NCI-H2196 treated with DMSO at 0.1 percent for 48 hours (cell line): ENCODE results near the gene EIF6.

Experiments
- DNase-seq: peaks from one replicate; lab custom pipeline; 2025; ENCODE audit not compliant: unreplicated experiment; lab: John Stamatoyannopoulos, UW

The EIF6 gene

DNA sequence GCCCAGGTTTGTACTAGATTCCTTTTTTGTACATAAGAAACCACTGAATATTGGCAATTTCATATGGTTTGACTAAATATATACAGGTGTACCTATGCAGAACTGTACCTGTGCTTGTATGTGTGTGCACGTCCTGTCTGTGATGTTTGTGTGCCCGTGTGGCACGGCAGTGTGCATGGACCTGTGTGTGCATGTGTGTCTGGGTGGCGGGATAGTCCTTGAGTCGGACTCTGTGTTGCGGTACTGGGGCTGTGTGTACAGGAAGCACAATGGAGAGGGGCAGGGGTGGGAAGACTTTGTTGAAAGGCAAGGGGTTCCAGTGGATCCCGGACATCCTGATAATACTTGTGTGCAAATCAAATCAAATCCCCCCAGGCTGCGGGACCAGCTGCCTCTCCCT is 11.1 kb upstream of the EIF6 start:
- no peak for DNase-seq

DNA sequence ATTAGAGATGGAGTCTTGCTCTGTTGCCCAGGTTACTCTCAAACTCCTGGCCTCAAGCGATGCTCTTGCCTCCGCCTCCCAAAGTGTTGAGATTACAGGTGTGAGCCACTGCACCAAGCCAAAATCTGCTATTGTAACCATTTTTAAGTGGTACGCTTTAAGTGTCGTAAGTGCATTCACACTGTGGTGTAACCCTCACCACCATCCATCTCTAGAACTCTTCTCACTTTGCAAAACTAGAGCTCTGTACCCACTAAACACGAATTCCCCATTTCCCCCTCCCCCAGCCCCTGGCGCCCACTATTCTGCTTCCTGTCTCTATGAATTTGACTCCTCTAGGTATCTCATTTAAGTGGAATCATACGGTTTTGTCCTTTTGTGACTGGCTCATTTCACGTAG is 10.5 kb upstream of the EIF6 start:
- no peak for DNase-seq

DNA sequence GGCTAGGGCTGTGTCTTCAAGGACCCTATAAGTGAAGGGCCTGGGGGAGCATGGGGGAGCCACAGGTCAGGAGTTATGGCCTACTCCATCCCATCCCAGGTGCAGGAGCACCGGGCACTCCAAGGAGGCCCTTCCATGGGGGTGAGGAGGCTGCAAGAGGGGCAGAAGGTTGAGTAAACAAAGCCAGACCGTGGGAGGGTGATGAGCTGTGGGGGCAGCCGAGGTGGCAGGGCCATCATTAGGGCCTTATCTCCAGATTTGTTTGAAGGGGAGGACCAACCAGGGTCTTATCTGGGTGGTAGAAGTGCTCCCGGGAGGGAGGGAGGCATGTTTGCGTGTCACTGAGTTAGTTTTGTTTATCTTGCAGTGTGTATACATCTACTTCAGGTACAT is 9.7 kb upstream of the EIF6 start:
- DNase-seq: no peak

DNA sequence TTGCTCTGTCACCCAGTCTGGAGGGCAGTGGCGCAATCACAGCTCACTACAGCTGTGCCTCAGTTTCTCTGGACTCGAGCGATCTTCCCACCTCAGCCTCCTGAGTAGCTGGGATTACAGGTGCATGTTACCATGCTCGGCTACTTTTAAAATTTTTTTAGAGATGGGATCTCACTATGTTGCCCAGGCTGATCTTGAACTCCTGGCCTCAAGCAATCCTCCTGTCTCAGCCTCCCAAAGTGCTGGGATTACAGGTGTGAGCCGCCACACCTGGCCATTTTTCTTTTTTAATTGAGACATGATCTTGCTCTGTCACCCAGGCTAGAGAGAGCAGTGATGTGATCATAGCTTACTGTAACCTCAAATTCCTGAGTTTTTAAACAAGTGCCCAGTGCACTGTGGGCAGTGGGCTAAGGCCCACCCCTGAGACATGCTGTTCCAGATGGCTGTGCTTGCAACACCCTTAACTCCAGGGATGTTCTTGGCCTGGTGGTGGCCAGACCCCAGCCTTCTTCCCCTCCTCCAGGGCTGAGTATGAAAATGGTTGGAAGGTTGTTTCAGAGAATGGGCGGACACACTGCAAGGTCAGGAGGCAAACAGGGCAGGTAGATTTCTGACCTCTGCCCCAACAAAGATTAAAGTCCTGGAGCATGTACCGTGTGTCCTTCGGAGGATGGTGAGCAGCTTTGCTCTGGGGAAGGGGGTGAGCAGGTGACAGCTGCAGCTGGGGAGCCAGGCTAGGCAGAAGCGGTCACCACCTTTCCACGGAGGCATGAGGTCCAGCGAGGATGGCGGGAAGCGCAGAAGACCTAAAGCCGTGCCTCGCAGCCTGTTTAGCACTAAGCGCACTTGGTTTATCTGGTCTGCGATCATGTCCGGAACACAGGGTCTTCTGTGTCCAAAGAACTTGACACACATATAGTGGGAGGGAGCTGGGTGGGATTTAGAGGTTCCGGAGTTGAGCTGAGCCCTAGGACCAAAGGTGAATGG is 9.0 kb upstream of the EIF6 start:
- DNase-seq: no peak

DNA sequence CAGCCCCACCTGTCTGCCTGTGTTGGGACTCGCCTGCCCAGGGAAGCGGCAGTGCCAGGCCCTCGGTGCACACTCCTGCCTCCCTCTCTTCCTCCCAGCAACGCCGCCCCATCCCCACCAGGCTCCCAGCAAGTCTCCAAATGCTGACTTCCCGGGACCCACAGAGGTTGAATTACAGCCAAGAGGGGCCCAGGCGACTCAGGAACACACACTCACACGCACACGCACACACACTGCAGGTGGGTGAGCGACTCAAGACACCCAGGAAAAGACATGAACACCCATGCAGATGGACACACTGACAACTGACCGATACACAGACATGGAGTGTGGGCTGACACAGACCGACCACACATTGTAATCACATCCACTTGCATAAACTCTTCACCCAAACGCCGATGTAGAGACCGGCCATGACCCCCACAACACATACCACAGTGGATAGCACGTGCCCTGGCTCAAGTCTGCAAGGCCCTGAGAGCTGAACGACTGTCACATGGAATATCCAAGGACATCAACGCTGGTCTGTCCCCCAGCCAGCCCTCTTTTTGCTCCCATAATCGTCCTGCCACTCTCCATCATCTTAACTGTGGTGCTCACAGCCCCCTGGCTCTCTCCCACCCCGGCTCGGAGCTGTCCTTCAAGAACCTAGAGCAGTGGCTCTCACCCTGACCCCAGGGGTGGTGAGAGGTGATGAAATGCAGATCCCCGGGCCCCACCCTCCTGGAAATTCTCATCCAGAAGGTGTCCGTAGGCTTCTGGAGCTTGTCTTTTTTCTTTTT is 8.1 kb upstream of the EIF6 start:
- no peak for DNase-seq

DNA sequence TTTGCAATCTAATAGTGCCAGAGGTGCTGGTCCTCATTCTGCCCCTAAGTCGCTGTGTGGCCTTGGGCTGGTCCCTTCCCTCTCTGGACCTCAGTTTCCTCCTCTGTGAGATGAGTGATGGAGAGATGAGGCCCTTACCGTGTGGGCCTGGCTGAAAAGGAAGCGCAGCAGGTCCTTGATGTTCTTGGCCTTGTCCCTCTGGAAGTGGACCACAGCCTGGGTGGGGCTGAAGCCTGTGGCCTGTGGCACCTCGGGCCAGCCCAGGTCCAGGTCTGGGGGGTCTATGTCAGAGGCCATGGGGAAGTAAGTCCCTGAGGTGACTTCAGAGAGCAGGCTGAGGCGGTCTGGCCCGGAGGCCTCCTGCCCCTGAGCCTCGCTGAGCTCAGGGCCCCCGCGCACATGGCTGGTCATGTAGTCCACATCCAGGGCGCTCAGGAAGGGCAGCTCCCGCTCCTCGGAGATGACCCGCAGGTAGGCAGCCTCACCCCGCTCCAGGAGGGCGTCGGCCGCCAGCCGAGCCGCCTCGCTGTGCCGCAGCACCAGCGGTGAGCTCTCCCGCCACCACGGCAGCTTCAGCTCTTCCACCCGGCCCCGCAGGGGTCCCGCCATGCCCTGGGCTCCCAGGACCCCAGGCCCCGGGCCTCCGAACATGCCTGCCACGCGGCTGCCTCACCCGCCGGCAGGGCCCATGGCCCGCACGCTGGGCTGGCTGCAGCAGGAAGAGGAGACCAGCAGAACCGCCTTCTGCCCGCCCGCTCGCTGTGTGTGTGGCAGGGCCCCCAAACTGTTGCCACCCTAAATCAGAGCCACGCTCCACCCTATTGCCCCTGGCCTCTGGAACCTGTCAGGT is 7.3 kb upstream of the EIF6 start, which contains the start of gene FAM83C:
Gene FAM83C (minus strand): TSS at position 772 of the 850 bp plus-strand sequence. CDS start 121 bp downstream, at position 651.
- no peak for DNase-seq

DNA sequence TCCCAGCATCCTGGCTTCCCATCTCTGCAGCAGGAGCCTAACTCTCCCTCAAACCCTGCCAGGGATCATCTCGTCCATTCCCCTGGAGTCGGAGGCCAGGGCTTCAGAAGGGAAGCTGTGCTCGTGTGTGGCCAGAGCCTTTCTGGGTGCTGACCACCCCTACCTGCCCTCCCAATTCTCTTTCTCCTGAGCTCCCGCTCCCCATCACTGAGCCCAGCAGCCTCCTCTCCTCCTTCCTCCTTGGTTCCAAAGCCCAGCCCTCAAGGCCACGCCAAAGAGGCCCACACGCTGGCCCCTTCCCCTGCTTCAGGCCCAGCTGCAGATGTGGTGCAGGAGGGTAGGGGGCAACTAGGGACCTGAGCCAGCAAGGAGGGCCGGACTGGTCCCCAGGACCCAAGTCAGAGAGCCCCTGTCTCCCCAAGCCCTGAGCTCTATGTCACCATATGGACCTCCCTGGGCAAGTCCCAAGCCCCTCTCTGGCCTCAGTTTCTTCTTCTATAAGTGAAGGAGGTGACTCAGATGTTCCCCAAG is 6.4 kb upstream of the EIF6 start:
- DNase-seq: no peak

DNA sequence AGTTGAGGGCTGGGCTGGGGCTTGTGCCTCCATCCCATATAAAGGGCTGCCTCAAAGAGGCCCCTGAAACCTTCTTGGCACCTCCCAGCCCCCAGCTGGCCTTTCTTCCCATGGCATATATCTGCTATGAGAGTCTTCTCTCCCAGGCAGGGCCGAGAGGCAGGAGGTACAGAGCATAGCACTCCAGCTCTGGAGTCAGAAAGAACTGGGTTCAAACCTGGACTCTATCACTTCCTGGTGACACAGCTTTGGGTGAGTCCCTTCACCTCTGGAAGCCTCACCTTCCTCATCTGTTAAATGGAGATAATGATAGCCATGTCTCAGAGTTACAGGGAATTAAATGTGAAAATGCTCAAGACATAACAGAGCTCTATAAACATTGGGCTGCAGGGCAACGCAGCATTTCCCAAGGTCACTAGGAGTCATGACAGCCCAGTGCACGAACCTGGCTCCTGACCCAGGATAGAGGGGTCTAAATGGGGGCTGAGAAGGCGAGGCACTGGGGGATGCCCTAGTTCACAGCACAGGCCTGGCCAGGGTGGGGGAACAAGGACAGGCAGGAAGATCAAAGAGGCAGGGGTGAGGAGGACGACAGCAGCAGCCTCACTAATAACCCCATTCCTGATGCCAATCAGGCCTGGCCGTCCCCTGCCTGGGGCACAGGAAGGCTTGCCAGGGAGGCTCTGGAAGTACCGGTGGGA is 5.8 kb upstream of the EIF6 start:
- DNase-seq: no peak

DNA sequence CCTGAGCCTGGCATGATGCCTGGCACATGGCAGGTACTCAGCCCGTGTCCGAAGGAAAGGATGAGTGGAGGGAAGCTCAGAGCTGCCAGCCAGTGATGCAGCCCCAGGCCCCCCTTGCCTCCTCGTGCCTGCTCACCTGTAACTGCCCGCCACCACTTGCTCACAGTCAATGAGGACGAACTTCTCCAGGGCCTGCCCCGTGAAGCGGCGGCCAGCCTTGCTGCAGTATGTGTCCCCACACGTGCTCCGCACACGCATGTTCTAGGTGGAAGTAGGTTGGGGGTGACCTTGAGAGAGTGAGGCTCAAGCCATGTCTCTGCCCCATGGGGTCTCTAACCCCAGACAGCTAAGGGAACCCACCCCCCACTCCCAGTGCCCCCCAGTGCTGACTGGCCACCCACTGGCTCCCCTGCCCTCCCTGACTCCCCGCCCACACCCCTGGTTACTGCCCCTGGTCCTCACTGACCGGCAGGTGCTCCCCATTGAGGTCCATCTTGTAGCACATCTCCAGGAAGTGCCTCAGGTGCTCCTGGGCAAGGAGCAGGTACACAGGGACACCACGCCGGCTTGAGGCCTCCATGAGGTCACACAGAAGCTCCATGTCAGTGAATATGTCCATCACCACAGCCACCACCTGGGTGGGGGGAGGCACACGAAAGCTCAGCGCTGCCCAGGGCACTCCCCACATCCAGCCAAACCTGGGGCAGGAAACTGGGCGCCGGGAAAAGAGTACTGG is 3.9 kb upstream of the EIF6 start:
- no peak for DNase-seq

DNA sequence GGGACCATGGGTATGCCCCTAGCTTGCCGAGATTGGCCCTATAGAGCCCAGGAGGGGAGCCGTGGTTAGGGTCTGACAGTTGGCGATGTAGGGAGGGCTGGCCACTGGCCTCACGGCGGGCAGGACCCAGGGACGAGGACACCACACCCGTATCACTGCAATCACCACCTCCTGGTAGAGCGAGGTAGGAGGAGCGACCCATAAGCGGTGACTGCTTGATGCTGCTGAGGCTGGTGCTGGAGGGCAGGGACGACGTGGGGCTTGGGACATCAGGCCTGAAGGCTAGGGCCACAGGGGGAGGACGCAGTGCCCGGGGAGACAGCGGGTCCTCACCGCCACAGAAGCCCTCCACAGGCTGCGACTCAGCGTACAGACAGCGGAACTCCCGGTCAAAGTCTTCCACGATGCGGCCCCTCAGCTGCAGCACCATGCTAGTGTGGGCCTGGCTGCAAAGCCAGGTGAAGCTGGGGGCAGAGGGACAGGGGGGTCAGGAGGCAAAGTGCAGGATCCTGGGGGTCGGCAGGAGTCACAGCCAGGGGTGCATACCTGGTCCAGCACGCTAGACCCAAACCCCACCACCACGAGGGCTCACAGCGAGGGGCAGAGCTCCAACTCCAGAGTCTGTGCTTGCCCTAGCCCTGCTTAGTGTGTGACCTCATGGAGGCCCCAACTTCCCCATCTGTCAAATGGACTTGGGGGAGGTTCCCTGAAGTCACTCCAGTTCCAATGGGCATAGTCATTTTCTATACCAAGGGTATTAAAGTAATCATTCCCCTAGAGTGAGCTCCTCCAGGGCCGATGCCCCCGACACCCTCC is 3.1 kb upstream of the EIF6 start:
- no peak for DNase-seq

DNA sequence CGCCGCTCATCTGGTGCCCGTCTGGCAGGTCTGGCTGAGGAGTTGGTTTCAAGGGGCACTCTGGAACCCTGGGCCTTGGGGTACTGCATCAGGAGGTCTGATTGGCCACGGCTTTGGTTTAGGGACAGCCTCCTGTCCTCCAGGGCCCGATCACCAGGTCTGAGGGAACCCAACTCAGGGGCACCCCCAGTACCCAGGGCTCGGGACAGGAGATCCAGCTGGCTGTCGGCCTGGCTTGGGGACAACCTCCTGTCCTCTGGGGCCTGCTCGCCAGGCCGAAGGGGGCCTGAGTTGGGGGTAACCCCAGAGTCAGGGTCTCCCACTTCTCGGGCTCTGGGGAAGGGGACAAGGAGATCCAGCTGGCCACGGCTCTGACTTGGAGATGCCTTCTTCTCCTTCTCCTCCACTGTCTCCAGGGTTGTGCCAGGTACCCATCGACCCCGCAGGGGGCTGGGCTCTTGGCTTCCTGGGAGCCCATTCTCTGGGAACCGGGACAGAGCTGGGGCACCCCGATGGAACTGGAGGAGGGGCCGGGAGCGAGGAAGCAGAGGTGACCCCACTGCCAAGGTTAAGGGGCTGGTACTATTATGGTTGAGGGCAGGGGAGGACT is 2.4 kb upstream of the EIF6 start:
- no peak for DNase-seq

DNA sequence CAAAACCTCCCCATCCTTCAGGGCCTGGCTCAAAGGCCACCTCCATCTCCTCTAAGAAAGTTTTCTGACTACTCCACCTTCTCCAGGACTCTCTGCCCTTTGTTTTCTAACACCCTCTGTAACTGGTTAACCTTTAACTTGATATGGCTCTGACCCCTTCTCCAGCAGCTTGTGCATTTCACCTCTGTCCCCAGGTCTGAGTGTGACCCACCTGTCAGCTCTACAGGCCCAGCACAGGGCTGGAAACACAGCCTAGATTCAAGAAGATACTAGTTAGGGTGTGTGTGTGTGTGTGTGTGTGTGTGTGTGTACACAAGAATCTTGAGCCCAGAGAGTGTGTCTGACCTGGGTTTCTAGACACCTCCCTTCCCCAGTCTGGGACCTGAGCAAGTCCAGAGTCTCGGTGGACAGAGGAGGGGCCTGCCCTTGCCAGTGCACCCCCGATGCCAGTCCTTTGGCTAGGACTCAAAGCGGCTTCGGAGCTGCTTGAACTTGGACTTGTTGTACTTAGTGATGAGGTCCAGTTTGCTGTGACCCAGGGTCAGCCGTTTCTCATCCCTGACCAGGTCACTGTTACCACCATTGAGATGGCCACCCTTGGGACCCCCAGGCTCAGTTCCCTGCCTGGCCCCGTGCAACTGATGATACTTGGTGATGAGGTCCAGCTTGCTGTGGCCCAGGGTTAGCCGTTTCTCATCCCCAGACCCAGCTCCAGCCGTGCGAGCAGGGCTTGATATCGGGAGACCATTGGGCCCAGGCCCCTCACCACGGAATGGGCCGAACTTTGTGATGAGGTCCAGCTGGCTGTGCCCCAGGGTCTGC is 1.7 kb upstream of the EIF6 start:
- no peak for DNase-seq

DNA sequence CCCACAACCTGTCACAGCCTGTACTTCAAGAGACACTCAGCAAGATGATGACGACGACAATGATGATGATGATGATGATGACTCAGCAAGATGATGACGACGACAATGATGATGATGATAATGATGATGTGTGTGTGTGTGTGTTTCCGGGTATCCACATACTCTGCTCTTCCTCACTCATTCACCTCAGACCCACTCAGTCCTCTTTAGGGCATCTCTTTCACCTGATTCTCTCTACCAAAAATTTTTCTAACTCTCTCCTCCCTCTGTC is 1.2 kb upstream of the EIF6 start:
- no peak for DNase-seq

DNA sequence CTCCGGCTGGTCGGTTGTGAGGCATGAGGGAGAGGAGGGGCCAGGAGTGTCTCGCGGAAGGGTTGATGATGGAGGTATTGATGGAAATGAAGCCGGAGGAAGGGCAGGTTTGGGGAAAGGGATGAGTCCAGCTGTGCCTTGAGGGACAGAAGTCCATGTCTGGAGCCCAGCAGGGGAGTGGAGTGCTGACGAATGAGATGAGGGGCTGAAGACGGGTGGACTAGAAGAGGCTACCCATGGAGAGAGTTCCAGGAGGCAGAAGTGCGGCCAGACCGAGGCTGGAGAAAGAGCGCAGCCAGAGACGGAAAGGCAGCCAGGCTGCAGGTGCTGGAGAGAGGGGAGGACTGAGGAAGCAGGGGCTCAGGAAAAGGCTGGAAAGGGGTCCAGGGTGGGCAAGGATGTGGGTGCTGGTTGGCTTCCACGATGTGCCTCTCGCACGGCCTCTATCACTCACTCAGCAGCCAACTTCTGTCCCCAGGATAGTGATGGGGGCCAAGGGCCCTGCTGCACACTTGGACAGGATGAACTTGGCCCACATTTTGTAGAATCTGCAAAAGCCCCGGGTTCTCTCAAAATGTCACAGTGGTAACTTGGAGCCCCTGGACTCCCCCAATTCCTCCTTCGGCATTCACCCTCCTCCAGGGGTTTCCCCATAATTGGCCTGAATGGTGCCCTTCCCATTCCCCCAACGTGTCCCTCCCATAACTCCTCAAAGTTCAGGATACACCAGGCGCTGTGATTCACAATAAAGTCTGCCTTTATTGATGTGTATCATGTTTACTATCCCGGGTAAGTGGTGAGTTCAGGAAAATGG is 627 bp upstream of the EIF6 start:
- DNase-seq: no peak

DNA sequence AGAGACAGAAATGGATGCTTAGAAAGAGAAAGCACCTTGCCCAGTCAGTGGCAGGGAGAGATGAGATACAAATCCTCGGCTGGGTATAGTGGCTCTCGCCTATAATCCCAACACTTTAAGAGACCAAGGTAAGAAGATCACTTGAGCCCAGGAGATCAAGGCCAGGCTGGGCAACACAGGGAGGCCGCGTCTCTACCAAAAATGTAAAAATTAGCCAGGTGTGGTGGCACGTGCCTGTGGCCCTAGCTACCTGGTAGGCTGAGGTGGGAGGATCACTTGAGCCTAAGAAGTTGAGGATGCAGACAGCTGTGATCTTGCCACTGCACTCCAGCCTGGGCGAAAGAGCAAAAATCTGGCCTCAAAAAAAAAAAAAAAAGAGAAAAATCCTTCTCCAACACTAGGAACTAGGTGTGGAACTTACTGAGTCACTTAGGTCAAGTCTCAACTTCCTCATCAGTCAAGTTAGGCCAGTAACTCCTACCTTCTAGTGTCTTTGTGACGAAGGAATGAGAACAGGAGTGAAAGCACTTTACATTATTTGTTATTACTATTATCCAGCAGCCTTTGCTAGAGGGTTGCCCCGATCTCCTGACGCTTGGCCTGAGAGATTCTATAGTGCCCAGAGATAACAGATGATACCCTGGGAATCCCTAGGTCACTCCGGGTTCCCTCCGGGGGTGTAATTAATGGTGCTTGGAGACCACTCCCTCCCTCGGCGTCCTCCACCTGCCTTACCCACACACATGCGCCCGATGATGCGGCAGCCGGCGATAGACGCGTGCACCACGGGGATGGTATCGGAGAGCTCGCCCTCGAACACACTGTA is 918 bp downstream of the EIF6 start:
- no peak for DNase-seq

DNA sequence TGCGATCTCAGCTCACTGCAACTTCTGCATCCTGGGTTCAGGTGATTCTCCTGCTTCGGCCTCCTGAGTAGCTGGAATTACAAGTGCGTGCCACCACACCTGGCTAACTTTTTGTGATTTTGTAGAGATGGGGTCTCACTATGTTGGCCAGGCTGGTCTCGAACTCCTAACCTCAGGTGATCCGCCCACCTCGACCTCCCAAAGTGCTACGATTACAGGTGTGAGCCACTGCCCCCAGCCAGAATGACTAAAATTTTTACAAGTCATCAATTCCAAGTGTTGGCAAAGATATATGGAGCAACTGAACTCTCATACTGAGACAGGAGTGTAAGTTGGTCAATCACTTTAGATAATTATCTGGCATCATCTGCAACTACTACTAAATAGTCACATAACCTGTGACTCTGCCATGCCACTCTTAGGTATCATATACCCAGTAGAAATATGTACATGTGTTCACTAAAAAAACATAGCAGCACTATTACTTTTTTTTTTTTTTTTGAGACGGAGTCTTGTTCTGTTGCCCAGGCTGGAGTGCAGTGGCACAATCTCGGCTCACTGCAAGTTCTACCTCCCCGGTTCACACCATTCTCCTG is 3.0 kb downstream of the EIF6 start:
- no peak for DNase-seq
